Karpas-422 (cell line): ENCODE results near the gene FOXN1. TPM values are rescaled to one million over a fixed set of nuclear protein-coding genes. Genes with fewer than 3 reads are reported as not detected.

Source experiments
- DNase-seq: peaks from one replicate; pipeline ENCODE4 v3.0.0-alpha.2; 2015
- H2AFZ ChIP-seq: fragments of 200-600 bp; sonication (generic); 2 replicates; pipeline ENCODE4 v1.6.1; 2014; ENCODE audit warnings: antibody characterized with exemption, low read length, mixed read lengths
- H3K27ac ChIP-seq: fragments of 200-600 bp; sonication (generic); 2 replicates; pipeline ENCODE4 v1.5.1; 2014; ENCODE audit warnings: mild to moderate bottlenecking, low read length, moderate library complexity
- H3K27me3 ChIP-seq: fragments of 200-600 bp; sonication (generic); 2 replicates; pipeline ENCODE4 v1.6.1; 2014; ENCODE audit warnings: low read length, mixed read lengths
- H3K36me3 ChIP-seq: fragments of 200-600 bp; sonication (generic); 2 replicates; pipeline ENCODE4 v1.6.1; 2014; ENCODE audit warnings: low read length, mixed read lengths; ENCODE audit not compliant: insufficient read depth
- H3K4me1 ChIP-seq: fragments of 200-600 bp; sonication (generic); 2 replicates; pipeline ENCODE4 v1.6.1; 2014; ENCODE audit warnings: mild to moderate bottlenecking, low read length, mixed read lengths
- H3K4me2 ChIP-seq: fragments of 200-600 bp; sonication (generic); 2 replicates; pipeline ENCODE4 v1.6.1; 2014; ENCODE audit warnings: low read length, low read depth, mild to moderate bottlenecking; ENCODE audit not compliant: poor library complexity, severe bottlenecking
- H3K4me3 ChIP-seq: fragments of 200-600 bp; sonication (generic); 2 replicates; pipeline ENCODE4 v1.5.1; 2014; ENCODE audit warnings: mild to moderate bottlenecking, antibody characterized with exemption, low read length, mixed read lengths
- H3K79me2 ChIP-seq: fragments of 200-600 bp; sonication (generic); 2 replicates; pipeline ENCODE4 v1.6.1; 2014; ENCODE audit warnings: mild to moderate bottlenecking, low read length, mixed read lengths
- H3K9ac ChIP-seq: fragments of 200-600 bp; sonication (generic); 2 replicates; pipeline ENCODE4 v1.6.0; 2014; ENCODE audit warnings: low read length
- H3K9me2 ChIP-seq: fragments of 200-600 bp; sonication (generic), shearing (Covaris generic); replicated peaks from 2 replicates; pipeline ENCODE4 v1.6.0; 2014; ENCODE audit warnings: mild to moderate bottlenecking, low read length, moderate library complexity; ENCODE audit not compliant: insufficient read depth
- H3K9me3 ChIP-seq: fragments of 300-700, 200-600 bp; sonication (generic); 2 replicates; pipeline ENCODE4 v1.6.1; 2014; ENCODE audit warnings: low read length, mixed read lengths
- H4K20me1 ChIP-seq: fragments of 200-600 bp; sonication (generic); 2 replicates; pipeline ENCODE4 v1.6.1; 2014; ENCODE audit warnings: mild to moderate bottlenecking, antibody characterized with exemption, low read length, low read depth; ENCODE audit not compliant: insufficient read depth
- total RNA-seq: library from RNA; depleted of rRNA; stranded (reverse); fragments of >200 nt; shearing (Covaris generic); gene quantifications from 2 replicates; pipeline ENCODE4 v1.2.3, GENCODE V29; 2014; ENCODE audit warnings: low replicate concordance

Gene FOXN1
- total RNA-seq, 1 experiment from 2014 or later, result not detected

DNA sequence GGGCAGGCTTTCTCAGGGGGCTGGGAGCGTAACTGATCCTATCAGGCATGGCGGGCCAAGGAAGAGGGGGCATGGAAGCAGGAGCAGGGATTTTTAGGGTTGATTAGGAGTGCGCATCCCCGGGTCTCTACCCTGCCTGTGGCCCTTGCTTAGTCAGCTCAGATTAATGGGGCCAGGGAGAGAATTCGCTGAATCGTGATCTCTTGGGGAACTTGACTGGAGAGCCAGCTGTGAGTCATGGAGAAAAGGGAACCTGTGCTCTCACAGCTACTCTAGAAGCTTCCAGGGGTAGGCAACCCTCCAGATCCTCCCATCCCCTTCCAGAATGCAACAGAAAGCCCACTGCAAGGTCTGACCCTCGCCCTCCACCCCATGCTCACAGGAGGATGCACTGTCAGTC lies 3.6 kb downstream of the FOXN1 start:
- no peak overlapping the region for H3K9ac ChIP-seq

DNA sequence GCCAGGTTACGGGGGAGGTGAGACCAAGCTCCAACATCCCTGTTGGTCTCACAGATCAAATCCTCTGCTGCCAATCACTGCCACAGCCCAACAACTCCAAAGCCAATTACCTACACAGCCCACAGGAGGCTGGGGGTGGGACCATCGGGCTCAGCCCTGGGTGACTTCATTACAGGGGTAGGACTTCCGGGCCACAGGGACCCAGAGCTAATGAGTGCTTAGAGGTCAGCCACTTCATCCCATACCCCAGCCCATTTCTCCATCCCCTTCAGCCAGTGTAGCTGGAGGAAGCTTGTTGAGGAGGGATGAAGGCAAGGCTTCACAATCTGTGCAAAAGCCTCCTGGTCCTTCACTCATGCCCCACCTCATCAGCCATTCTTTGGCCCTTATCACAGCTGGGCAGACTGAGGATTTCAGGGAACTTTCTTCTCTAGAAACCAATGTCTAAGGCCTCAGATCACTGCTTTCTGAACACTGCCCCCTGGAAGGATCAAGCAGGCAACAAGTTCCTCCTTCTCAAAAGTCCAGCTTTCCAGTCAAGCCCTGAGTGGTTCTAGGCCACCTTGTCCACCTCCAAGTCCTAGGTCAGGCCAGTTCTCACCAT lies 5.8 kb downstream of the FOXN1 start:
- no peak overlapping the region for H3K27ac ChIP-seq
- no peaks in the 10 kb centered on the region; the same call in 1 of the 2 replicates for H4K20me1 ChIP-seq
- H3K4me2 ChIP-seq, result no peak overlapping the region
- H3K9ac ChIP-seq, result no peak overlapping the region
- 0 out of 2 replicates have a peak, but pooled peaks cover 3% of the 10 kb centered on the region for H3K9me3 ChIP-seq
- H3K27me3 ChIP-seq, result no peaks in the 10 kb centered on the region
- H3K4me1 ChIP-seq, result no peaks in the 10 kb centered on the region
- H3K79me2 ChIP-seq, result no peaks in the 10 kb centered on the region
- H3K36me3 ChIP-seq, result no peaks in the 10 kb centered on the region
- no peaks in the 10 kb centered on the region for H3K9me2 ChIP-seq
- no peak overlapping the region for H3K4me3 ChIP-seq
- H2AFZ ChIP-seq, result no peak overlapping the region
- no peak for DNase-seq

More for the DNA sequence above, 3.6 kb downstream of the FOXN1 start:
- no peaks in the 10 kb centered on the region; the same call in 1 of the 2 replicates for H4K20me1 ChIP-seq
- no peaks in the 10 kb centered on the region for H3K36me3 ChIP-seq
- H3K4me3 ChIP-seq, result no peak overlapping the region
- DNase-seq, result no peak
- no peak overlapping the region for H2AFZ ChIP-seq
- no peaks in the 10 kb centered on the region for H3K79me2 ChIP-seq
- no peaks in the 10 kb centered on the region for H3K27me3 ChIP-seq
- no peaks in the 10 kb centered on the region for H3K9me3 ChIP-seq
- H3K4me1 ChIP-seq, result no peaks in the 10 kb centered on the region
- no peak overlapping the region for H3K27ac ChIP-seq
- no peaks in the 10 kb centered on the region for H3K9me2 ChIP-seq
- no peak overlapping the region for H3K4me2 ChIP-seq

DNA sequence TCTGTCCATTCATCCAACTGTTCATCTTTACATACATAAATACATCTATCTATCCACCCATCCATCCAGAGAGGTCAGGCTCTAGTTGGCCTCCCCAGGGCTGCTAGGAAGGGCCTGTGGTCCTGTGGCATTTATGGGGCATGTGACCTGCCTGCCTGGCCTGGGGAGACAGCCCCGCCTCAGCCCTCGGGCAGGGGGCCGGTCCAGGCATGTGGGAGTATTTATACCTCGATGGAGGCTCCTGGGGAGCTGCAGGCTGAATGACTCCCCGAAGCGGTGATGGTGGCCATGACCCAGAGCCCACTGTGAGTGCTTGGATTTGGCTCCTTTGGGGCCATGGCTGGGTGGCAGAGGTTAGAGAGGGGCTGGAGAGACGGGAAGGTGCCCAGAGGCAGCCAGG lies 7.3 kb downstream of the FOXN1 start:
- H3K36me3 ChIP-seq, result no peaks in the 10 kb centered on the region
- H3K9me2 ChIP-seq, result no peaks in the 10 kb centered on the region
- no peak overlapping the region for H3K9ac ChIP-seq
- H3K4me1 ChIP-seq, result peaks cover 6% of the 10 kb centered on the region
- H3K79me2 ChIP-seq, result no peaks in the 10 kb centered on the region
- no peak for DNase-seq
- no peaks in the 10 kb centered on the region; the same call in 1 of the 2 replicates for H4K20me1 ChIP-seq
- H3K4me2 ChIP-seq, result no peak overlapping the region
- 0 out of 2 replicates have a peak, but pooled peaks cover 3% of the 10 kb centered on the region for H3K9me3 ChIP-seq
- no peak overlapping the region for H3K27ac ChIP-seq
- no peak overlapping the region for H2AFZ ChIP-seq
- H3K4me3 ChIP-seq, result no peak overlapping the region
- H3K27me3 ChIP-seq, result no peaks in the 10 kb centered on the region

DNA sequence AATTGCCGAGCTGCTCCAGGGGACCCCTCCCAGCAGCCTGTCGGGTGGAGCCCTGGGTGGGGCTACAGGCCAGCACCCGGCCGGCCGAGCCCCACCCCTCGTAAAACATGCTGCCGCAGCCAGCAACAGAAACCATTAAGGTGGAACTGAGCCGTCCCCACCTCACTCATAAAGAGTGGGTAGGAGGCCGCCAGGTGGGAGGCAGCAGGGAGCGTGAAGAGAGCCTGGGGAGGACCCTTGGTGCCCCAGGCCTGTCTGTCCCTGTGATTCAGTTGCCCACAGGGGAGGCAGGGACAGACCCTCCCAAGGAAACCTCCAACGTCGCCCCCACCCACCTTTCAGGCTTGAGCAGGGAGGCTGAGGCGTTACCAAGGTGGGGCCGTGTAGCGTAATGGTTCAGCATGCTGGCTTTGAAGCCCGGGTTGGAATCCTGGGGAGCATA lies 8.4 kb downstream of the FOXN1 start:
- Histone ChIP-seq H3K9ac (no peak overlapping the region), H2AFZ (no peak overlapping the region), H4K20me1 (no peaks in the 10 kb centered on the region), H3K4me2 (no peak overlapping the region), H3K79me2 (no peaks in the 10 kb centered on the region), H3K27me3 (no peaks in the 10 kb centered on the region), H3K9me3 (0 out of 2 replicates have a peak, but pooled peaks cover 3% of the 10 kb centered on the region), H3K4me3 (no peak overlapping the region), H3K27ac (no peak overlapping the region), H3K36me3 (no peaks in the 10 kb centered on the region), H3K4me1 (peaks cover 7% of the 10 kb centered on the region), H3K9me2 (no peaks in the 10 kb centered on the region)
- no peak for DNase-seq

DNA sequence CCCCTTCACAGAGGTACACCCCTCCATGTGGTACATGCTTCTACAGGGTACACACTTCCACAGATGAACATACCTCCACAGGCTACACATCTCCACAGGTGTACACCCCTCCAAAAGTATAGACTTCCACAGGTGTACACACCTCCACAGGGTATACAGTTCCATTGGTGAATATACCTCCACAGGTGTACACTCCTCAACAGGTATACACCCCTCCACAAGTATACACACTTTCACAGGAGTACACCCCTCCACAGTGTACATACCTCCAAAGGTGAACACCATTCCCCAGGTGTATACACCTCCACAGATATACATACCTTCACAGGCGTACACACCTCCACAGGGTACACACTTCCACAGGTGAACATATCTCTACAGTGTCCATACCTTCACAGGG lies 9.4 kb downstream of the FOXN1 start:
- no peak overlapping the region for H3K9ac ChIP-seq
- no peak for DNase-seq
- no peak overlapping the region for H2AFZ ChIP-seq
- H3K9me2 ChIP-seq, result no peaks in the 10 kb centered on the region
- H3K9me3 ChIP-seq, result 0 out of 2 replicates have a peak, but pooled peaks cover 3% of the 10 kb centered on the region
- peaks cover 7% of the 10 kb centered on the region for H3K4me1 ChIP-seq
- H3K4me2 ChIP-seq, result no peak overlapping the region
- no peaks in the 10 kb centered on the region for H4K20me1 ChIP-seq
- H3K27me3 ChIP-seq, result no peaks in the 10 kb centered on the region
- no peak overlapping the region for H3K27ac ChIP-seq
- no peaks in the 10 kb centered on the region for H3K79me2 ChIP-seq
- no peaks in the 10 kb centered on the region for H3K36me3 ChIP-seq
- H3K4me3 ChIP-seq, result no peak overlapping the region

DNA sequence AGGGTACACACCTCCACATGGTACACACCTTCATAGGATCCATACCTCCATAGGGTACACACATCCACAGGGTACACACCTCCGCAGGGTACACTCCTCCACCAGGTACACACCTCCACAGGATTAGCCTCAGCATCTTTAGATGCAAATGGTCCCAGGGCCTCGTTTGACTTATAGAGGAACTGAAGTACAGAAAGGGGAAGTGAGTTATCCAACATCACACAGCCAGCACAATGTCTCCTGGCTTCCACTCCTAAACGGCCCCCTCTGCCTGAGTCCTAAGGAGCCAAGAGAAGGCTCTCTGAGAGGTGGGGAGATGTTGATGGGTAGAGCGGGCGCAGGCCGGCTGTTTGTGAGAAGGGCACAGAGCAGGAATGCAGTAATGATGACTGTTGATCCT lies 12.0 kb downstream of the FOXN1 start:
- H3K4me2 ChIP-seq, result no peak overlapping the region
- H3K27ac ChIP-seq, result no peak overlapping the region
- no peak overlapping the region for H2AFZ ChIP-seq
- H3K4me1 ChIP-seq, result peaks cover 7% of the 10 kb centered on the region
- H3K27me3 ChIP-seq, result no peaks in the 10 kb centered on the region
- H3K4me3 ChIP-seq, result no peak overlapping the region
- 0 out of 2 replicates have a peak, but pooled peaks cover 3% of the 10 kb centered on the region for H3K9me3 ChIP-seq
- no peaks in the 10 kb centered on the region for H3K9me2 ChIP-seq
- peak; percentile 82 for DNase-seq
- no peaks in the 10 kb centered on the region for H4K20me1 ChIP-seq
- no peaks in the 10 kb centered on the region for H3K79me2 ChIP-seq
- H3K36me3 ChIP-seq, result no peaks in the 10 kb centered on the region
- no peak overlapping the region for H3K9ac ChIP-seq

DNA sequence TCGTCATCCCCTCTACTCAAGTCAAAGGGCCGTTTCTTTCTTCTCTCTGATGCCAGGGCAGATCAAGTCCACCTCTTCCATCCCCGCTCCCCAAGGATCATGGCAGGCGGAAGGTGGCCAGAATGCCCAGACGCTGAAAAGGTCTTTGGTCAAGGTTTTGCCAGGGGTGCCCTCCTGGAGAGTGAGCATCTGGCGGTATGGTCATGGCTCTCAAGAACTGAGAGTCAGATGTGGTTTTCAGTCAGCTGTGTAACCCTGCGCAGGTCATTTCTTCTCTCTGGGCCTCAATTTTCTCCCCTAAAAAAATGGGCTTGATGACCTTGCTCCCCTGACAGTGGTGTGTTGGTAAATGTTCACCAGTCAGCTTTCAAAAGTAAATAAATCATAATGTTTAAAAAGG lies 12.4 kb downstream of the FOXN1 start:
- H3K27me3 ChIP-seq, result no peaks in the 10 kb centered on the region
- H3K79me2 ChIP-seq, result no peaks in the 10 kb centered on the region
- H3K4me3 ChIP-seq, result no peak overlapping the region
- H3K36me3 ChIP-seq, result no peaks in the 10 kb centered on the region
- no peak overlapping the region for H3K9ac ChIP-seq
- H3K9me2 ChIP-seq, result no peaks in the 10 kb centered on the region
- H3K27ac ChIP-seq, result no peak overlapping the region
- H3K9me3 ChIP-seq, result 0 out of 2 replicates have a peak, but pooled peaks cover 3% of the 10 kb centered on the region
- DNase-seq, result no peak
- H3K4me2 ChIP-seq, result no peak overlapping the region
- H2AFZ ChIP-seq, result no peak overlapping the region
- H4K20me1 ChIP-seq, result no peaks in the 10 kb centered on the region
- H3K4me1 ChIP-seq, result peaks cover 7% of the 10 kb centered on the region

DNA sequence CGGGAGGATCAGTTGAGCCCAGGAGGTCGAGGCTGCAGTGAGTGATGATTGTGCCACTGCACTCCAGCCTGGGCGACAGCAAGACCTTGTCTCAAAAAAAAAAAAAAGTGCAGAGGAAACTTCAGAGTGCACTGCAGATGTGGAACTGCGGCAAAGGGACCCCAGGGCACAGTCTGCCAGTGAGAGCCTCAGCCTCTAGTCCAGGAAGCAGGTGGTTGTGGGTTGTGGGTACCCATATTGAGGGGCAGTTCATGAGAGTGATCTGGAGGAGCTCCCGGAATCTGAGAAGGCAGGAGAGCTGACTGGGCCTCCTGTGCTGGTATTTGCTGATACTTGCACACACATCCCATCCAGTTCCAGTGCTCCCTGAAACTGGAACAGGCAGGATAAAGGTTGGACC lies 13.1 kb downstream of the FOXN1 start:
- Histone ChIP-seq H3K4me3 (no peak overlapping the region), H3K9me2 (no peaks in the 10 kb centered on the region), H3K9me3 (0 out of 2 replicates have a peak, but pooled peaks cover 3% of the 10 kb centered on the region), H3K4me1 (peaks cover 7% of the 10 kb centered on the region), H3K9ac (no peak overlapping the region), H4K20me1 (no peaks in the 10 kb centered on the region), H2AFZ (no peak overlapping the region), H3K36me3 (no peaks in the 10 kb centered on the region), H3K27me3 (no peaks in the 10 kb centered on the region), H3K4me2 (no peak overlapping the region), H3K79me2 (no peaks in the 10 kb centered on the region), H3K27ac (no peak overlapping the region)
- no peak for DNase-seq
